ENCODE measurements around the gene COPZ2. TPM values are rescaled to one million over a fixed set of nuclear protein-coding genes. Genes with fewer than 3 reads are reported as not detected.

The COPZ2 gene
- total and polyA plus RNA-seq, 9 of the 15 experiments (the other 6 are each of a cell fraction or from before 2014, with no cell fraction given): 0.22 to 0.49 TPM; not detected in 7

DNA sequence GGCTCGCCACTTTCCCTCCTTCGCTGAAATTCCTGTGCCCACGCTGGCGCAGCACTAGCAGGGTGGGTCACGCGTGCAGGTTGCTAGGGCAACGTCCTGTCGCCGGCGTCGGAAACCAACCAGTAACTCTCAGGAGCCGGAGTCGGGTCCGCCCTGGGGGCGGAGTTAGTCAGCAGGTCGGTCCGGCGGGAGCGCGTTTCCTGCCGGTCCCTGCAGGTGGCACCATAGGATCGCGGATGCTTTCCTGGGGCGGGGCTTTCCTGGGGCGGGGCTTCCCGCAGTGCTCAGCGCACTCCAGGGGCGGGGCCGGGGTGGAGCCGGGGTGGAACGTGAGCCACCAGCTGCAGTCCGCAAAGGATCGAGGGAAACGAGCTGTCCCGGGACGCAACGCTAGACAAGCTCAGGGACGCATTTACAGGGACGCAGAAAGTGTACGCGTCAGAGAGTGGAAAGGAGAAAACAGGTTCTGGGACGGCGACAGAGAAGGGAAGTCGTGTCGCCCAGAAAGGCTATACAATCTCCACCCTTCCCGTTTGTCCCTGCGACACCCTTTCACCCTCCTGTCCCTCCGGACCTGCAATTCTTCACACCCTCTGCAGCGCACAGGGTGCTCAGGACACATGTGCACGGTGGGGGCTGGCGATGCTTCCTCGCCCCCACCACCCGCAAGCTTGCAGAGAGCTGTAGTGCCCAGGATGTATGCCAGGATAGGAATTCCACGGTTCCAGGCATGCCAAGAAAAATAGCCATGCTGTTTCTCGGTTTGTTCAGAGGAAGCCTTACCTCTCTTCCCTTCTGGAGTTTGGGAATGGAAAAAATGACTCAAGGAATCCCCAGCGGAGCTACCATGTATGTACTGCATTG is 12.3 kb downstream of the COPZ2 start (continued):
- TF ChIP-seq, protein P1, sequence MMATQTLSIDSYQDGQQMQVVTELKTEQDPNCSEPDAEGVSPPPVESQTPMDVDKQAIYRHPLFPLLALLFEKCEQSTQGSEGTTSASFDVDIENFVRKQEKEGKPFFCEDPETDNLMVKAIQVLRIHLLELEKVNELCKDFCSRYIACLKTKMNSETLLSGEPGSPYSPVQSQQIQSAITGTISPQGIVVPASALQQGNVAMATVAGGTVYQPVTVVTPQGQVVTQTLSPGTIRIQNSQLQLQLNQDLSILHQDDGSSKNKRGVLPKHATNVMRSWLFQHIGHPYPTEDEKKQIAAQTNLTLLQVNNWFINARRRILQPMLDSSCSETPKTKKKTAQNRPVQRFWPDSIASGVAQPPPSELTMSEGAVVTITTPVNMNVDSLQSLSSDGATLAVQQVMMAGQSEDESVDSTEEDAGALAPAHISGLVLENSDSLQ (IDR thresholded peaks at IDR 0.05): peak; percentile 96
- no peak for TF ChIP-seq LARP7 (IDR thresholded peaks at IDR 0.05)
- no peak for TF ChIP-seq IFI16 (CRISPR knock-in tag; IDR thresholded peaks at IDR 0.05)
- TF ChIP-seq ZNF174 (CRISPR knock-in tag; IDR thresholded peaks at IDR 0.05): no peak
- no peak for TF ChIP-seq SMAD2 (IDR thresholded peaks at IDR 0.05; ENCODE audit: low read depth, low read length)
- no peak for TF ChIP-seq BCL6 (CRISPR knock-in tag; IDR thresholded peaks at IDR 0.05)
- TF ChIP-seq ZNF583 (CRISPR knock-in tag; IDR thresholded peaks at IDR 0.05): no peak
- no peak for TF ChIP-seq TARDBP (IDR thresholded peaks at IDR 0.05)
- TF ChIP-seq EGR1 (conservative IDR thresholded peaks at IDR 0.05): peak; percentile 76
- no peak for TF ChIP-seq CBX8 (IDR thresholded peaks at IDR 0.05; ENCODE audit: borderline replicate concordance, extremely low read depth, low read depth, low read length, poor library complexity, severe bottlenecking)
- peak in 1 of 2 experiments; percentile 87; a peak in 1 of 4 replicates for TF ChIP-seq CSDE1 (IDR thresholded peaks at IDR 0.05)
- TF ChIP-seq FOXJ3 (CRISPR knock-in tag; IDR thresholded peaks at IDR 0.05): no peak
- TF ChIP-seq, protein P2, sequence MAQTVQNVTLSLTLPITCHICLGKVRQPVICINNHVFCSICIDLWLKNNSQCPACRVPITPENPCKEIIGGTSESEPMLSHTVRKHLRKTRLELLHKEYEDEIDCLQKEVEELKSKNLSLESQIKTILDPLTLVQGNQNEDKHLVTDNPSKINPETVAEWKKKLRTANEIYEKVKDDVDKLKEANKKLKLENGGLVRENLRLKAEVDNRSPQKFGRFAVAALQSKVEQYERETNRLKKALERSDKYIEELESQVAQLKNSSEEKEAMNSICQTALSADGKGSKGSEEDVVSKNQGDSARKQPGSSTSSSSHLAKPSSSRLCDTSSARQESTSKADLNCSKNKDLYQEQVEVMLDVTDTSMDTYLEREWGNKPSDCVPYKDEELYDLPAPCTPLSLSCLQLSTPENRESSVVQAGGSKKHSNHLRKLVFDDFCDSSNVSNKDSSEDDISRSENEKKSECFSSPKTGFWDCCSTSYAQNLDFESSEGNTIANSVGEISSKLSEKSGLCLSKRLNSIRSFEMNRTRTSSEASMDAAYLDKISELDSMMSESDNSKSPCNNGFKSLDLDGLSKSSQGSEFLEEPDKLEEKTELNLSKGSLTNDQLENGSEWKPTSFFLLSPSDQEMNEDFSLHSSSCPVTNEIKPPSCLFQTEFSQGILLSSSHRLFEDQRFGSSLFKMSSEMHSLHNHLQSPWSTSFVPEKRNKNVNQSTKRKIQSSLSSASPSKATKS (CRISPR knock-in tag; IDR thresholded peaks at IDR 0.05): no peak
- TF ChIP-seq, protein P3, sequence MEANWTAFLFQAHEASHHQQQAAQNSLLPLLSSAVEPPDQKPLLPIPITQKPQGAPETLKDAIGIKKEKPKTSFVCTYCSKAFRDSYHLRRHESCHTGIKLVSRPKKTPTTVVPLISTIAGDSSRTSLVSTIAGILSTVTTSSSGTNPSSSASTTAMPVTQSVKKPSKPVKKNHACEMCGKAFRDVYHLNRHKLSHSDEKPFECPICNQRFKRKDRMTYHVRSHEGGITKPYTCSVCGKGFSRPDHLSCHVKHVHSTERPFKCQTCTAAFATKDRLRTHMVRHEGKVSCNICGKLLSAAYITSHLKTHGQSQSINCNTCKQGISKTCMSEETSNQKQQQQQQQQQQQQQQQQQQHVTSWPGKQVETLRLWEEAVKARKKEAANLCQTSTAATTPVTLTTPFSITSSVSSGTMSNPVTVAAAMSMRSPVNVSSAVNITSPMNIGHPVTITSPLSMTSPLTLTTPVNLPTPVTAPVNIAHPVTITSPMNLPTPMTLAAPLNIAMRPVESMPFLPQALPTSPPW (CRISPR knock-in tag; IDR thresholded peaks at IDR 0.05): peak; percentile 80
- no peak for TF ChIP-seq ZNF584 (CRISPR knock-in tag; IDR thresholded peaks at IDR 0.05; ENCODE audit: low read depth)
- no peak for TF ChIP-seq TAF15 (IDR thresholded peaks at IDR 0.05; ENCODE audit: low read depth, low read length)
- TF ChIP-seq, protein P4, sequence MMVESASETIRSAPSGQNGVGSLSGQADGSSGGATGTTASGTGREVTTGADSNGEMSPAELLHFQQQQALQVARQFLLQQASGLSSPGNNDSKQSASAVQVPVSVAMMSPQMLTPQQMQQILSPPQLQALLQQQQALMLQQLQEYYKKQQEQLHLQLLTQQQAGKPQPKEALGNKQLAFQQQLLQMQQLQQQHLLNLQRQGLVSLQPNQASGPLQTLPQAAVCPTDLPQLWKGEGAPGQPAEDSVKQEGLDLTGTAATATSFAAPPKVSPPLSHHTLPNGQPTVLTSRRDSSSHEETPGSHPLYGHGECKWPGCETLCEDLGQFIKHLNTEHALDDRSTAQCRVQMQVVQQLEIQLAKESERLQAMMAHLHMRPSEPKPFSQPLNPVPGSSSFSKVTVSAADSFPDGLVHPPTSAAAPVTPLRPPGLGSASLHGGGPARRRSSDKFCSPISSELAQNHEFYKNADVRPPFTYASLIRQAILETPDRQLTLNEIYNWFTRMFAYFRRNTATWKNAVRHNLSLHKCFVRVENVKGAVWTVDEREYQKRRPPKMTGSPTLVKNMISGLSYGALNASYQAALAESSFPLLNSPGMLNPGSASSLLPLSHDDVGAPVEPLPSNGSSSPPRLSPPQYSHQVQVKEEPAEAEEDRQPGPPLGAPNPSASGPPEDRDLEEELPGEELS (CRISPR knock-in tag; IDR thresholded peaks at IDR 0.05; ENCODE audit: borderline replicate concordance): 0 out of 2 replicates have a peak, but pooled peaks have one; percentile 78
- TF ChIP-seq ZNF143 (CRISPR knock-in tag; IDR thresholded peaks at IDR 0.05): peak; percentile 58; the same call in 1 of the 2 replicates
- TF ChIP-seq, protein P5, sequence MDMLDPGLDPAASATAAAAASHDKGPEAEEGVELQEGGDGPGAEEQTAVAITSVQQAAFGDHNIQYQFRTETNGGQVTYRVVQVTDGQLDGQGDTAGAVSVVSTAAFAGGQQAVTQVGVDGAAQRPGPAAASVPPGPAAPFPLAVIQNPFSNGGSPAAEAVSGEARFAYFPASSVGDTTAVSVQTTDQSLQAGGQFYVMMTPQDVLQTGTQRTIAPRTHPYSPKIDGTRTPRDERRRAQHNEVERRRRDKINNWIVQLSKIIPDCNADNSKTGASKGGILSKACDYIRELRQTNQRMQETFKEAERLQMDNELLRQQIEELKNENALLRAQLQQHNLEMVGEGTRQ (CRISPR knock-in tag; IDR thresholded peaks at IDR 0.05): peak; percentile 81
- TF ChIP-seq DPF2 (IDR thresholded peaks at IDR 0.05): no peak
- TF ChIP-seq WHSC1 (IDR thresholded peaks at IDR 0.05; ENCODE audit: low read length): no peak

Data from K562 (cell line).